ENCODE results near the gene SLC7A1.

The SLC7A1 gene

DNA sequence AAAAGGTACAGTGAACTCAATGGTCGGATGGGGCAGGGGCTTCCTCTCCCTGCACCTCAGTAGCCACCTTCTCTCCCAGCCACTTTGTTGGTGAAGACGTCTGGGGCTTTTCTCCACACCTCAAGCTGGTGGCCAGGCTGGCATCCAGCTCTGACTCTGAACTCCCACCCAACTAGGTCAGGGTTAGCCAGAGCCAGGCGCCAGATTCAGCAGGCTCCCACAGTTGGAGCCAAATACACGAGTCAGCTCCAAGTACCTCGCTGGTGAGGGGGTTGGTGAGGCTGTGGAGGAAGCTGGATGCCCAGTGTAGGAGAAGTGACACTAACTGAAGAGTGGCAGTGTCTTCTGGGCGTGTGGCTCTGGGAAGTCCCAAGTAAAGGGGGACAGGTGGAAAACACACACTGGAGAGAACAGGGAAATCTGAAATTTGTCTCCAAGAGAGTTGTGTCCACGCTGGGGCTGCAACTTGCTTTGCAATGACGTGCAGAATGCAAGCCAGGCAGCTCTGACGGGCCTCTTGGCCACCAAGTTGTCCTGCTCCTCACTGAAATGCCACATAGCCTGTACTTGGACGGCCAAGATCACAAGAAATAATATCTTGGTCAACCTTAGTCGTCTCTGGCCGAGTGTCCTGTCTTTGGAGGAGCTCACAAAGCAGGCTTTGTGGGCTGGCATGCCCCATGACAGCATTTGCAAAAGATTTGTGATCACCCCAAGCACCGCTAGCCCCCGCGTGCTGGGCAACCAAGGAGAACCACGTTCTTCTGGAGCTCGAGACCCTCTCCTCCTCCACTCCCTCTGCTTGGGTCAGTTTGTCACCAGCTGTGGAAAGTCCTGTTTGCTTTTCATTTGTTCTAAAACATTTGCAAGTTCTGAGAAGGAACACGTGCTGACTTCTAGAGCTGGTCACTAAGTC lies 18.1 kb downstream of the SLC7A1 start:
- no peak overlapping the region for H3K4me3 ChIP-seq (ENCODE audit: low read depth, low read length)
- TF ChIP-seq, protein P1, sequence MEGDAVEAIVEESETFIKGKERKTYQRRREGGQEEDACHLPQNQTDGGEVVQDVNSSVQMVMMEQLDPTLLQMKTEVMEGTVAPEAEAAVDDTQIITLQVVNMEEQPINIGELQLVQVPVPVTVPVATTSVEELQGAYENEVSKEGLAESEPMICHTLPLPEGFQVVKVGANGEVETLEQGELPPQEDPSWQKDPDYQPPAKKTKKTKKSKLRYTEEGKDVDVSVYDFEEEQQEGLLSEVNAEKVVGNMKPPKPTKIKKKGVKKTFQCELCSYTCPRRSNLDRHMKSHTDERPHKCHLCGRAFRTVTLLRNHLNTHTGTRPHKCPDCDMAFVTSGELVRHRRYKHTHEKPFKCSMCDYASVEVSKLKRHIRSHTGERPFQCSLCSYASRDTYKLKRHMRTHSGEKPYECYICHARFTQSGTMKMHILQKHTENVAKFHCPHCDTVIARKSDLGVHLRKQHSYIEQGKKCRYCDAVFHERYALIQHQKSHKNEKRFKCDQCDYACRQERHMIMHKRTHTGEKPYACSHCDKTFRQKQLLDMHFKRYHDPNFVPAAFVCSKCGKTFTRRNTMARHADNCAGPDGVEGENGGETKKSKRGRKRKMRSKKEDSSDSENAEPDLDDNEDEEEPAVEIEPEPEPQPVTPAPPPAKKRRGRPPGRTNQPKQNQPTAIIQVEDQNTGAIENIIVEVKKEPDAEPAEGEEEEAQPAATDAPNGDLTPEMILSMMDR (IDR thresholded peaks at IDR 0.05; ENCODE audit: low read depth, low read length, missing control alignments) = no peak
- no peak for DNase-seq (ENCODE audit: low read depth)

- TF ChIP-seq, protein P1 (IDR thresholded peaks at IDR 0.05; ENCODE audit: low read depth, low read length, missing control alignments) = no peak
- no peak for DNase-seq (ENCODE audit: low read depth)
- no peak overlapping the region for H3K4me3 ChIP-seq (ENCODE audit: low read depth, low read length)
Observed at GRCh38 chr13:29576581-29576980, 18.9 kb downstream of the SLC7A1 start.

DNA sequence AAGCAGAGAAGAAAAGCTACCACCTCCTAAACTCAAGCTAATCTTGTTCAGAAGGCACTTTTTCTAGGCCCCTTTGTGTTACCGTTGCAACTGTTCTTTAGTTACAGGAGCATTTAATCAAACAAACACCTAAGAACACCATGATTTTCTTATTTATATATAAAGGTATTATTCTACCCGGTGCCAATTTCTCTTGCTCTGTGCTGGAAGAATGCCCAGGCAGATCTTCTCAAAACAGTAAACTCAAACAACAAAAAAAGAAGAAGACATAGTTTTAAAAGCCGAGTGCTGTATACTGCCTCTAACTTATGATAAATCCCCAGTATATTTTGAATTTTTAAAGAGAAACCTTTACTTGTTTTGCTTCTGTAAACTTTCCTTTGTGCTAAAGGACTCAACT lies 20.4 kb downstream of the SLC7A1 start:
- H3K4me3 ChIP-seq (ENCODE audit: low read depth, low read length) = no peak overlapping the region
- DNase-seq (ENCODE audit: low read depth) = no peak
- TF ChIP-seq, protein P1 (IDR thresholded peaks at IDR 0.05; ENCODE audit: low read depth, low read length, missing control alignments) = no peak

DNA sequence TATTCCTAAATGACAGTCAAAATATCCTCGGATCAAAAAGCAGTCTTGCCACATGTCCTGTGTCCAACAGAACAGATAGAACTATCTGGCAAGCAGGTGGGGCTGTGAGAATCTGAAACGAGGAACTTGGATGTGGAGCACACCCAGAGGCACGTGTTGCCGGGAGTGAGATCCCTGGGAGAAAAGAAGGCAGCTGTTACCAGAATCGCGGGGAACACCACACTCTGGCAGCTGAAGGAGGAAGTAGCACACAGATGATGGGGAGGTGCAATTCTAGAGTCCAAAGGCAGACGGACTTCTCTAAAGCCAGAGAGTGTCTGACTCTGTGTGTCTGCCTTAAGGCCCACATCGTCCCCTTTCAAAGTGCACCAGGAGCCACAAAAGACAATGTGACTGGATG lies 22.3 kb downstream of the SLC7A1 start:
- TF ChIP-seq, protein P1 (IDR thresholded peaks at IDR 0.05; ENCODE audit: low read depth, low read length, missing control alignments) = no peak
- no peak for DNase-seq (ENCODE audit: low read depth)
- H3K4me3 ChIP-seq (ENCODE audit: low read depth, low read length) = no peak overlapping the region

DNA sequence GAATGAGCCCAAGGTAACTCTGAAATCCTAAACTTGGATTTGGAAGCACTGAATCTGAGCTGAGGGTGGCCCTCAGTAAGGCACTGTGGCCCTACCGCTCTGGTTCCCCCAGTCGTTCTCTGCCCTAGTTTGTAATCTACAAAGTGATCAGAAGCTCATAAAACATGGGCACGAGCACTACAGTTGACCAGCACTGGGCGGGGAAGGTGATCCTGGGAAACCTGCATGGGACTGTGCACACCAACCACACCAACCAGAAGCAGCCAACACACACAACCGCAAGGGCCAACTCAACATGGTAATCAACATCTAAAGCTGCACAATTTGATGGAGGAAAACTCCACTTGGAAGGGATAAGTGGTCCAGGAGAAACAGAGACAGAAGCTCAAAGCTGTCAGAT lies 22.9 kb downstream of the SLC7A1 start:
- DNase-seq (ENCODE audit: low read depth) = no peak
- TF ChIP-seq, protein P1 (IDR thresholded peaks at IDR 0.05; ENCODE audit: low read depth, low read length, missing control alignments) = no peak

GRCh38 chr13:29571876-29572570 lies 23.5 kb downstream of the SLC7A1 start:
- TF ChIP-seq, protein P1 (IDR thresholded peaks at IDR 0.05; ENCODE audit: low read depth, low read length, missing control alignments) = no peak
- H3K4me3 ChIP-seq (ENCODE audit: low read depth, low read length) = no peak overlapping the region
- no peak for DNase-seq (ENCODE audit: low read depth)

More for the DNA sequence above, 22.9 kb downstream of the SLC7A1 start:
- no peak overlapping the region for H3K4me3 ChIP-seq (ENCODE audit: low read depth, low read length)

All from GM12864 (cell line).